ENCODE data around the gene TBC1D2B. TPM values are rescaled to one million over a fixed set of nuclear protein-coding genes. Genes with fewer than 3 reads are reported as not detected.

The TBC1D2B gene
- total RNA-seq, 4 donors from 2014 or later = 32.4 to 41.7 (median 35.3) TPM

DNA sequence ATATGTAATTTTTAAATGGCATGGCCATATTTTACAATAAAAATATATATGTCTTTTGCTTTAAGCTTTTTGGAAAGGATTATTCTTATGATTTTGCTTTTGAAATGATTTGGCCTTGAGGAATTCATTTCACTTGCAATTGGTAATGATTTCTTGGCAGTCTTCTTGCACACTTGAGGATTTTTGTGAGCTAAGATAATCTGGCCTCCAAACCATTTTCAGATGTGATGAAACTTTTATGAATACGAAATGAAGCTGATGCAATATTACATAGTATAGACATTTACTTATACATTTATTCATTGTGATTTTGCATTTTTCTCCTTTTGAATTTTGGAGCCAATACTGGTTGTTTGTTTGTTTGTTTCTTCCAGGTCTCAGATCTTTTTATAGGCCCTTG is 8.4 kb upstream of the TBC1D2B start:
- DNase-seq (ENCODE audit: low spot score in 2 of 2) = no peak
- TF ChIP-seq POLR2A (IDR thresholded peaks at IDR 0.05) = no peak
- TF ChIP-seq, protein P1, sequence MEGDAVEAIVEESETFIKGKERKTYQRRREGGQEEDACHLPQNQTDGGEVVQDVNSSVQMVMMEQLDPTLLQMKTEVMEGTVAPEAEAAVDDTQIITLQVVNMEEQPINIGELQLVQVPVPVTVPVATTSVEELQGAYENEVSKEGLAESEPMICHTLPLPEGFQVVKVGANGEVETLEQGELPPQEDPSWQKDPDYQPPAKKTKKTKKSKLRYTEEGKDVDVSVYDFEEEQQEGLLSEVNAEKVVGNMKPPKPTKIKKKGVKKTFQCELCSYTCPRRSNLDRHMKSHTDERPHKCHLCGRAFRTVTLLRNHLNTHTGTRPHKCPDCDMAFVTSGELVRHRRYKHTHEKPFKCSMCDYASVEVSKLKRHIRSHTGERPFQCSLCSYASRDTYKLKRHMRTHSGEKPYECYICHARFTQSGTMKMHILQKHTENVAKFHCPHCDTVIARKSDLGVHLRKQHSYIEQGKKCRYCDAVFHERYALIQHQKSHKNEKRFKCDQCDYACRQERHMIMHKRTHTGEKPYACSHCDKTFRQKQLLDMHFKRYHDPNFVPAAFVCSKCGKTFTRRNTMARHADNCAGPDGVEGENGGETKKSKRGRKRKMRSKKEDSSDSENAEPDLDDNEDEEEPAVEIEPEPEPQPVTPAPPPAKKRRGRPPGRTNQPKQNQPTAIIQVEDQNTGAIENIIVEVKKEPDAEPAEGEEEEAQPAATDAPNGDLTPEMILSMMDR (IDR thresholded peaks at IDR 0.05) = no peak
- WGBS, 2 donors = 54 to 62% methylated on average over 1 of the region's 1 CpG
- H3K4me3 ChIP-seq (ENCODE audit: low read depth, poor library complexity, severe bottlenecking) = no peak overlapping the region
- intact Hi-C loops (cut with DNase I; ENCODE audit: low total_unique reads) = no loop called here

DNA sequence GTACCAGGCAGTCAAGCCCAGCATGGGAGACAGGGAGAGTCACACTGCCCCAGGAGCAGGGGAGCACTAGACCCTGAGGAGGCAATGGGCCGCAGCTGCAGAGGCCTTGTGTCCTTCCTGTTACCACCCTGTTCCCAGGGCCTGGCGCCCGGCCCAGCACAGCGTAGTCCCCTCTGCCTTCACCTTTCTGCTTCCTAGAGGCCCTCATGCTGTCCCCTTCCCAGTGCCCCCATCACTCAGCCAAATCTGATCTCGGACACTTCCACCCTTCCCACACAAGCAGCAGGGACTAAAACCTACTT is 6.9 kb upstream of the TBC1D2B start:
- H3K4me3 ChIP-seq (ENCODE audit: low read depth, poor library complexity, severe bottlenecking) = no peak overlapping the region
- intact Hi-C loops (cut with DNase I; ENCODE audit: low total_unique reads) = no loop called here
- 67 to 79% methylated on average over 3 to 5 of the region's 5 CpGs for WGBS, 2 donors
- DNase-seq (ENCODE audit: low spot score in 2 of 2) = no peak
- TF ChIP-seq, protein P1 (IDR thresholded peaks at IDR 0.05) = no peak
- no peak for TF ChIP-seq POLR2A (IDR thresholded peaks at IDR 0.05)

DNA sequence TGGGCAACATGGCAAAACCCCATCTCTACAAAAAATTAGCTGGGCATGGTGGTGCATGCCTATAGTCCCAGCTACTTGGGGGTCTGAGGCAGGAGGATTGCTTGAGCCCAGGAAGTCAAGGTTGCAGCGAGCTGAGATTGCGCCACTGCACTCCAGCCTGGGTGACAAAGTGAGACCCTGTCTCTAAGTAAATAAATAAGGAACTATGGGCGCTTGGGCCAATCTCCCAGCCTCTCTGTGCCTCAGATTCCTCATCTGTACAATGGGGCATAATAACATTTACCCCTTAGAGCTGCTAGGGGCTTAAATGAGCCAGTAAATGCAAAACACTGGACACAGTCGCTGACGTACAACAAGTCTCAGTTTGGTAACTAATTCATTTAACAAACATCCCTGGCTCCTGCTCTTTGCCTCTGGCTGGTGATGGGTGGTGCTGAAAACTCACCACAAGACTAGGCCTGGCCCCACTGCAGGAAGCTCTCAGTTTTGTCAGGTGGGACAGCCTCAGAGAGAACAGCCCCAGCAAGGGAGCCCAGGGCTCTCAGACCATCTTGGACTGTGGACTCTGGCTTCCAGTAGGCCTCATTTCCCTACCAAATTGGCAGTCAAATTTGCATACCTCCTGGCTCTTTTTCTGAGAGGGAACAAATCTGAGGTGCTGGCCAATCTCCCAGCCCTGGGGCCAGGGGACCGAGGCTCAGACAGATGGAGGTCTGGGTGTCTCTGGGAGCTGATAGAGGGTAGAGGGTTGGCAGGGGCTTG is 6.4 kb upstream of the TBC1D2B start:
- intact Hi-C loops (cut with DNase I; ENCODE audit: low total_unique reads) = no loop called here
- WGBS, 2 donors = 83 to 84% methylated on average over 6 of the region's 6 CpGs
- DNase-seq (ENCODE audit: low spot score in 2 of 2) = no peak

DNA sequence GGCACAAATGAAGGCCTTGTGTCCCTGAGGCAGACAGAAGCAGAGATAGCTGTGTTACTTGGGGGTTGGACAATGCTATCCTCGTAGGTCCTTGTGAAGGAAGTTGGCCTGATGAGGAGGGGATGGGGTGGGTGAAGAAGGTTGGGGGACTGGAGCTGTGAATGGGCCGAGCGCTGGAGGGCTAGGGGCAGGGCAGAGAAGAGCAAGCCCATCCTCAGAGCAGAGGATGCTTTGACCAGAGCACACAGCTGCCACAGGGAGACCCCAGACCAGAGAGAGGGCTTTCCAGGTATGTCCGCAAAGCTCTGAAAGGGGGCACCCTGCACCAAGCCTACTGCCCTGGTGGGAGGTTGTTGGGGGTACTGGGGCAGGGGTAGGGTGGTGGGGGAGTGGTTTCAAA is 5.7 kb upstream of the TBC1D2B start:
- DNase-seq (ENCODE audit: low spot score in 2 of 2) = no peak
- TF ChIP-seq POLR2A (IDR thresholded peaks at IDR 0.05) = no peak
- TF ChIP-seq, protein P1 (IDR thresholded peaks at IDR 0.05) = no peak
- H3K4me3 ChIP-seq (ENCODE audit: low read depth, poor library complexity, severe bottlenecking) = no peak overlapping the region
- intact Hi-C loops (cut with DNase I; ENCODE audit: low total_unique reads) = no loop called here
- 90 to 94% methylated on average over 4 of the region's 4 CpGs for WGBS, 2 donors

More for the DNA sequence above, 6.4 kb upstream of the TBC1D2B start:
- TF ChIP-seq POLR2A (IDR thresholded peaks at IDR 0.05) = no peak
- TF ChIP-seq, protein P1 (IDR thresholded peaks at IDR 0.05) = no peak
- H3K4me3 ChIP-seq (ENCODE audit: low read depth, poor library complexity, severe bottlenecking) = no peak overlapping the region

DNA sequence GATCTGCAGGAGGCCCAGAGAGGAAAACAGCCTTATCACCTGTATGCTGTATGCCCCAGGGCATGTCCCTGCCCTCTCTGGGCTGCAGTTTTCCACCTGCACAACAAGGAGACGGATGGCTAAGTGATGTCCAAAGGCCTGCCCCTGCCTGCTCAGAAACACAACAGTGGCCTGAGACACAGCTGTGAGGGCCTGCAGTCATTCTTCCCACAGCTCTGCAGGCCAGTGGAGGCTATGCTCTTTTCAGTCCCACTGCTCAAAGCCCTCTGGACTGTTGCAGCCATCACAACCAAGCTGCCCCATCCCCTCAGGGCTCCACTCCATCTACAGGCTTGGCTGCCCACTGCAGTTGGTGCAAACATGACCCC is 5.2 kb upstream of the TBC1D2B start:
- DNase-seq (ENCODE audit: low spot score in 2 of 2) = no peak
- TF ChIP-seq, protein P1 (IDR thresholded peaks at IDR 0.05) = no peak
- no peak for TF ChIP-seq POLR2A (IDR thresholded peaks at IDR 0.05)
- intact Hi-C loops (cut with DNase I; ENCODE audit: low total_unique reads) = no loop called here
- no peak overlapping the region for H3K4me3 ChIP-seq (ENCODE audit: low read depth, poor library complexity, severe bottlenecking)
- WGBS, 2 donors = 100% methylated on average over 1 of the region's 1 CpG

Data from lower leg skin (tissue), 4 donors.